ENCODE data around the gene CKAP2L. TPM values are rescaled to one million over a fixed set of nuclear protein-coding genes. Genes with fewer than 3 reads are reported as not detected.

The CKAP2L gene
- total RNA-seq, 1 experiment from 2014 or later = 23.3 TPM

- H3K27me3 Mint-ChIP-seq (ENCODE audit: low read depth) = no peaks in the 10 kb centered on the region
- no peak overlapping the region for H2BK15ac ChIP-seq (ENCODE audit: low read depth, low read length)
- H4K20me1 ChIP-seq (ENCODE audit: control insufficient read depth, insufficient read depth, insufficient read length) = no peaks in the 10 kb centered on the region
- H3K4me3 Mint-ChIP-seq = no peak overlapping the region
- no peaks in the 10 kb centered on the region for H3K23me2 ChIP-seq (ENCODE audit: insufficient read length, low read depth, low read length, poor library complexity, severe bottlenecking)
- no peaks in the 10 kb centered on the region for H3K27me3 ChIP-seq (ENCODE audit: insufficient read depth, low read length)
- no peak overlapping the region for H2BK120ac ChIP-seq (ENCODE audit: low read depth, low read length, poor library complexity, severe bottlenecking)
- H3K9me3 ChIP-seq (ENCODE audit: control insufficient read depth, low read depth, low read length) = no peaks in the 10 kb centered on the region
- no peak overlapping the region for H2BK5ac ChIP-seq (ENCODE audit: insufficient read length, low read length)
- no peak overlapping the region for H3T11ph ChIP-seq (ENCODE audit: low read length)
- no peak overlapping the region for H2BK12ac ChIP-seq (ENCODE audit: insufficient read length, low read depth, low read length)
- no peaks in the 10 kb centered on the region for H3K79me2 ChIP-seq (ENCODE audit: insufficient read depth, low read length)
- no peaks in the 10 kb centered on the region; the same call in 1 of the 2 replicates for H3K4me1 ChIP-seq (ENCODE audit: insufficient read depth, low read length)
- no peak overlapping the region for H4K91ac ChIP-seq (ENCODE audit: insufficient read length, low read depth, low read length)
- no peak overlapping the region for H3K56ac ChIP-seq (ENCODE audit: insufficient read length, low read depth, low read length)
- H3K79me1 ChIP-seq (ENCODE audit: insufficient read depth, low read depth, low read length, poor library complexity, severe bottlenecking) = peaks cover 3% of the 10 kb centered on the region
- no peak overlapping the region for H3K4ac ChIP-seq (ENCODE audit: low read depth, low read length)
- no peak overlapping the region for H3K9ac ChIP-seq (ENCODE audit: extremely low read depth, insufficient read length, low read length)
- no peak overlapping the region for H3K27ac ChIP-seq (ENCODE audit: insufficient read length, low read depth, low read length)
- H3K23ac ChIP-seq (ENCODE audit: insufficient read length, low read depth, low read length) = no peak overlapping the region
- TF ChIP-seq, protein P1, sequence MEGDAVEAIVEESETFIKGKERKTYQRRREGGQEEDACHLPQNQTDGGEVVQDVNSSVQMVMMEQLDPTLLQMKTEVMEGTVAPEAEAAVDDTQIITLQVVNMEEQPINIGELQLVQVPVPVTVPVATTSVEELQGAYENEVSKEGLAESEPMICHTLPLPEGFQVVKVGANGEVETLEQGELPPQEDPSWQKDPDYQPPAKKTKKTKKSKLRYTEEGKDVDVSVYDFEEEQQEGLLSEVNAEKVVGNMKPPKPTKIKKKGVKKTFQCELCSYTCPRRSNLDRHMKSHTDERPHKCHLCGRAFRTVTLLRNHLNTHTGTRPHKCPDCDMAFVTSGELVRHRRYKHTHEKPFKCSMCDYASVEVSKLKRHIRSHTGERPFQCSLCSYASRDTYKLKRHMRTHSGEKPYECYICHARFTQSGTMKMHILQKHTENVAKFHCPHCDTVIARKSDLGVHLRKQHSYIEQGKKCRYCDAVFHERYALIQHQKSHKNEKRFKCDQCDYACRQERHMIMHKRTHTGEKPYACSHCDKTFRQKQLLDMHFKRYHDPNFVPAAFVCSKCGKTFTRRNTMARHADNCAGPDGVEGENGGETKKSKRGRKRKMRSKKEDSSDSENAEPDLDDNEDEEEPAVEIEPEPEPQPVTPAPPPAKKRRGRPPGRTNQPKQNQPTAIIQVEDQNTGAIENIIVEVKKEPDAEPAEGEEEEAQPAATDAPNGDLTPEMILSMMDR (conservative IDR thresholded peaks at IDR 0.05) = no peak
- H3K4me1 Mint-ChIP-seq = peaks cover 2% of the 10 kb centered on the region in 2 experiments; a peak in 2 of 4 replicates
- no CpG with 5 or more reads among the region's 3 CpGs for WGBS (ENCODE audit: extremely low coverage, insufficient read length, low lambda C conversion rate)
- no peak overlapping the region for H4K8ac ChIP-seq (replicated peaks; ENCODE audit: insufficient read length, low read depth, low read length)
- H2BK20ac ChIP-seq (ENCODE audit: low read depth, low read length, poor library complexity, severe bottlenecking) = no peak overlapping the region
- no peak overlapping the region for H3K27ac Mint-ChIP-seq
- H3K18ac ChIP-seq (ENCODE audit: insufficient read length, low read depth, low read length) = no peak overlapping the region
- H2AK5ac ChIP-seq (ENCODE audit: insufficient read length, low read length) = no peak overlapping the region
- H4K5ac ChIP-seq (ENCODE audit: insufficient read length, low read depth, low read length) = no peak overlapping the region
- no peak for DNase-seq
- H3K9me3 Mint-ChIP-seq = no peaks in the 10 kb centered on the region
- no peak overlapping the region for H3K4me2 ChIP-seq (ENCODE audit: insufficient read depth, insufficient read length, low read length)
- H2AFZ ChIP-seq (ENCODE audit: low read length) = no peak overlapping the region
- H3K14ac ChIP-seq (ENCODE audit: insufficient read depth, low read length) = no peak overlapping the region
- peaks cover 22 to 81% (median 78%) of the 10 kb centered on the region in 3 experiments; a peak in 6 of 7 replicates for H3K36me3 Mint-ChIP-seq (ENCODE audit: insufficient read depth in 1 of 3, low read depth in 3 of 3)
Measured at GRCh38 chr2:112757265-112757664, 7.1 kb downstream of the CKAP2L start.
